Measurements from ENCODE around the gene RRAGC. TPM values are rescaled to one million over a fixed set of nuclear protein-coding genes. Genes with fewer than 3 reads are reported as not detected.
"Not testable (repeated sequence)": the region's sequence is repeated elsewhere in the genome, so short reads cannot be mapped to it uniquely, and the experiment has no call there.

RRAGC gene
- total and polyA plus RNA-seq, 5 donors from 2014 or later = 6.1 to 17.2 (median 8.8) TPM

DNA sequence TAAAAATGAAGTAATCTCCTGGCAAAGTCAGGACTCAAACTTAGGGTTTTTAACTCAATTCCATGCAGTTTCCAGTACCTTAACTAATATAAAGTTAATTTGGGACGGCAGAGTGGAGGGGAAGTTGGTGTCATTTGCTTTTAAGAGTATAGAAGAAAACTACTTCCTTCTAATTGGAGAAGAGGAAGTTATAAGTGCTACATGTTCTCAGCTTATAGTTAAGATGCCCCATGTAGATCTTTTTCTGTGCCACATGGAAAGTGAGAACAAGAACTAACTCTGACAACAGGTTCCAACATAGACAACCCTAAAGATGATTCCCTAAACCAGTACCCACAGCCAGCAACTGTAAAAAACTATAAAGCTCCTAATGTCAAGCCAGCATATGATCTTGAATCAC lies 11.5 kb downstream of the RRAGC start:
- H3K4me3 ChIP-seq (ENCODE audit: low read depth, low read length) = no peak overlapping the region
- no peaks in the 10 kb centered on the region for H3K4me1 ChIP-seq (ENCODE audit: control insufficient read depth, insufficient read depth, low read length, poor library complexity, severe bottlenecking)
- peak overlapping the region in 1 of 3 donors; percentile 21 for H3K27ac Mint-ChIP-seq
- no peaks in the 10 kb centered on the region for H3K27me3 Mint-ChIP-seq
- H3K9me3 Mint-ChIP-seq = no peaks in the 10 kb centered on the region
- peaks cover 21 to 28% (median 26%) of the 10 kb centered on the region in 4 donors for H3K4me1 Mint-ChIP-seq
- H3K4me3 Mint-ChIP-seq = no peak overlapping the region
- no peak overlapping the region for H3K27ac ChIP-seq (ENCODE audit: insufficient read depth, low read length, poor library complexity, severe bottlenecking)
- peaks cover 36% of the 10 kb centered on the region for H3K36me3 Mint-ChIP-seq
- DNase-seq (no peak), ATAC-seq (ENCODE audit: low read depth in 2 of 2) (no peak)
- peaks cover 62% of the 10 kb centered on the region for H3K36me3 ChIP-seq (ENCODE audit: control insufficient read depth, insufficient read depth, low read length)
- no peaks in the 10 kb centered on the region for H3K9me3 ChIP-seq (ENCODE audit: control insufficient read depth in 2 of 2, low read length in 2 of 2)
- no peaks in the 10 kb centered on the region for H3K27me3 ChIP-seq (ENCODE audit: control insufficient read depth, insufficient read depth, low read length)

DNA sequence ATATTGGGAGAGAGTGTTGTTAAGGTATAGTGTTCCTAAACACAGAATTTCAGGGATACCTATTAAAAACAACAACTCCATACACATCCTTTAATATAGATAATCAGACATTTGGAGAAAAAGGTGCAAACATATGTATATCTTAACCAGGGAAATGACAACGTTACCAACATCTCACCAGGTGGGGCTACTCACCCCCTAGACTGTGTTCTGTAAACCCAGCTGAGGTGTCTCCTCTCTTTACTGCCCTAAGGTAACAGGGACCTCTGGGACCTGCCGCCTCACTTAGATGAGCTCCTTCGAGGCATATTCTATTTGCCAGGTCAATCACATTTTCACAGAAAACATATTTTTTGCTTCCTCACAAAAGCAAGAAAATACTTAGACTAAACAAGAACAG lies 13.4 kb downstream of the RRAGC start:
- Histone ChIP-seq H3K27ac (ENCODE audit: insufficient read depth, low read length, poor library complexity, severe bottlenecking) (no peak overlapping the region), H3K4me1 (ENCODE audit: control insufficient read depth, insufficient read depth, low read length, poor library complexity, severe bottlenecking) (no peaks in the 10 kb centered on the region), H3K27me3 (ENCODE audit: control insufficient read depth, insufficient read depth, low read length) (no peaks in the 10 kb centered on the region), H3K9me3 (ENCODE audit: control insufficient read depth in 2 of 2, low read length in 2 of 2) (no peaks in the 10 kb centered on the region), H3K36me3 (ENCODE audit: control insufficient read depth, insufficient read depth, low read length) (peaks cover 61% of the 10 kb centered on the region), H3K4me3 (ENCODE audit: low read depth, low read length) (no peak overlapping the region)
- peaks cover 12 to 23% (median 18%) of the 10 kb centered on the region in 4 donors for H3K4me1 Mint-ChIP-seq
- H3K36me3 Mint-ChIP-seq = peaks cover 45% of the 10 kb centered on the region
- H3K27ac Mint-ChIP-seq = peak overlapping the region in 1 of 3 donors; percentile 55
- H3K9me3 Mint-ChIP-seq = no peaks in the 10 kb centered on the region
- no peaks in the 10 kb centered on the region for H3K27me3 Mint-ChIP-seq
- H3K4me3 Mint-ChIP-seq = no peak overlapping the region
- no peak for ATAC-seq (ENCODE audit: low read depth in 2 of 2)
- no peak for DNase-seq

DNA sequence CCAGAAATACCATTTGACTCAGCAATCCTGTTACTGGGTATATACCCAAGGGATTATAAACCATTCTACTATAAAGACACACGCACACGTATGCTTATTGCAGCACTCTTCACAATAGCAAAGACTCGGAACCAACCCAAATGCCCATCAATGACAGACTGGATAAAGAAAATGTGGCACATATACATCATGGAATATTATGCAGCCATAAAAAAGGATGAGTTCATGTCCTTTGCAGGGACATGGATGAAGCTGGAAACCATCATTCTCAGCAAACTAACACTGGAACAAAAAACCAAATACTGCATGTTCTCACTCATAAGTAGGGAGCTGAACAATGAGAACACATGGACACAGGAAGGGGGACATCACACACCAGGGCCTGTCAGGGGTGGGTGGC lies 14.5 kb downstream of the RRAGC start:
- not testable (repeated sequence) for H3K4me3 ChIP-seq (ENCODE audit: low read depth, low read length); H3K27me3 ChIP-seq (ENCODE audit: control insufficient read depth, insufficient read depth, low read length); ATAC-seq (ENCODE audit: low read depth in 2 of 2); H3K9me3 Mint-ChIP-seq; H3K4me3 Mint-ChIP-seq; DNase-seq; H3K27ac Mint-ChIP-seq; H3K27me3 Mint-ChIP-seq; H3K27ac ChIP-seq (ENCODE audit: insufficient read depth, low read length, poor library complexity, severe bottlenecking); H3K9me3 ChIP-seq (ENCODE audit: control insufficient read depth in 2 of 2, low read length in 2 of 2); H3K4me1 ChIP-seq (ENCODE audit: control insufficient read depth, insufficient read depth, low read length, poor library complexity, severe bottlenecking)
- H3K36me3 ChIP-seq (ENCODE audit: control insufficient read depth, insufficient read depth, low read length) = peaks cover 62% of the 10 kb centered on the region
- peaks cover 10 to 26% (median 23%) of the 10 kb centered on the region in 4 donors for H3K4me1 Mint-ChIP-seq
- H3K36me3 Mint-ChIP-seq = peaks cover 44% of the 10 kb centered on the region

DNA sequence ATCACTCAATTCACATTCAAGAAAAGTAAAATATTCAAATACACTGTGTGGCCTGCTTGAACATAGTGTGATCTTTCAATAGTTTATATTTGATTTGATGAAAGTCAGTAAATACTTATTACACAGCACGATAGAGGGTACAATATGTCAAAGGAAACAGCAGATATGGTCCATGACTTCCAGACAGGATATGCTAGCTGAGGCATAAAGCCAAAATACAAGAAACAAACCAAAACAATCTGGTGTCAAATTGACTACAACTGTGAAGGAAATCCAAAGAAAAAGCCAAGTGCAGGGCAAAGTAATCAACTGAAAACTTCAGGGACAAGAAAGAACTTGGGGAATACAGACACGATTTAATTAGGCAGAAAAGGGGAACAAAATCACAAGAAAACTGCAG lies 19.3 kb downstream of the RRAGC start:
- Mint-ChIP-seq H3K36me3 (peaks cover 43% of the 10 kb centered on the region), H3K27me3 (no peaks in the 10 kb centered on the region), H3K4me1 (peaks cover 0 to 20% (median 18%) of the 10 kb centered on the region in 4 donors), H3K4me3 (no peak overlapping the region), H3K27ac (peak overlapping the region in 2 of 3 donors; percentile 2 to 65), H3K9me3 (no peaks in the 10 kb centered on the region)
- Histone ChIP-seq H3K4me1 (ENCODE audit: control insufficient read depth, insufficient read depth, low read length, poor library complexity, severe bottlenecking) (no peaks in the 10 kb centered on the region), H3K36me3 (ENCODE audit: control insufficient read depth, insufficient read depth, low read length) (peaks cover 62% of the 10 kb centered on the region), H3K9me3 (ENCODE audit: control insufficient read depth in 2 of 2, low read length in 2 of 2) (no peaks in the 10 kb centered on the region), H3K27me3 (ENCODE audit: control insufficient read depth, insufficient read depth, low read length) (no peaks in the 10 kb centered on the region), H3K27ac (ENCODE audit: insufficient read depth, low read length, poor library complexity, severe bottlenecking) (no peak overlapping the region), H3K4me3 (ENCODE audit: low read depth, low read length) (no peak overlapping the region)
- DNase-seq = no peak
- ATAC-seq (ENCODE audit: low read depth in 2 of 2) = no peak

DNA sequence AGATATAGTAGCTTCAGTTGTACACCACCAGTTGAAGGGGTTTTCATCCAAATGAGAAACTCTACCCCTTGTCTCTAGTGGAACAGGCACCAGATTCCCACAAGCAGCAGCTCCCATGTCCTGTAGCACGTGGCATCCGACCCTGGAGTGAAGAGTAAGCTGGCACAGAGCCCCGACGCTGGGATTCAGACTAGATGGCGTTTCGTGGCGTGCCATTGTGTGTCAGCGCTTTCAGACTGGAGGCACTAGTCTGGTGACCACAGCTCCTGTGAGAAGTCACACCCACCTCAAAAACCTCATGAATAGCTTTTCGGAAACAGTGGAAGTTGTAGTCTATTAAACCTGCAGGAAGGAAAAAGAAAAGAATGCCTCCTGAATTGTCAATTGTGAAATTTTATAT lies 20.2 kb downstream of the RRAGC start:
- H3K4me3 Mint-ChIP-seq = no peak overlapping the region
- Histone ChIP-seq H3K4me1 (ENCODE audit: control insufficient read depth, insufficient read depth, low read length, poor library complexity, severe bottlenecking) (no peaks in the 10 kb centered on the region), H3K4me3 (ENCODE audit: low read depth, low read length) (no peak overlapping the region), H3K36me3 (ENCODE audit: control insufficient read depth, insufficient read depth, low read length) (peaks cover 54% of the 10 kb centered on the region), H3K9me3 (ENCODE audit: control insufficient read depth in 2 of 2, low read length in 2 of 2) (no peaks in the 10 kb centered on the region), H3K27me3 (ENCODE audit: control insufficient read depth, insufficient read depth, low read length) (no peaks in the 10 kb centered on the region), H3K27ac (ENCODE audit: insufficient read depth, low read length, poor library complexity, severe bottlenecking) (no peak overlapping the region)
- no peaks in the 10 kb centered on the region for H3K9me3 Mint-ChIP-seq
- no peak for DNase-seq
- no peak overlapping the region for H3K27ac Mint-ChIP-seq
- H3K4me1 Mint-ChIP-seq = peaks cover 0 to 23% (median 17%) of the 10 kb centered on the region in 4 donors
- no peak for ATAC-seq (ENCODE audit: low read depth in 2 of 2)
- peaks cover 34% of the 10 kb centered on the region for H3K36me3 Mint-ChIP-seq
- no peaks in the 10 kb centered on the region for H3K27me3 Mint-ChIP-seq

DNA sequence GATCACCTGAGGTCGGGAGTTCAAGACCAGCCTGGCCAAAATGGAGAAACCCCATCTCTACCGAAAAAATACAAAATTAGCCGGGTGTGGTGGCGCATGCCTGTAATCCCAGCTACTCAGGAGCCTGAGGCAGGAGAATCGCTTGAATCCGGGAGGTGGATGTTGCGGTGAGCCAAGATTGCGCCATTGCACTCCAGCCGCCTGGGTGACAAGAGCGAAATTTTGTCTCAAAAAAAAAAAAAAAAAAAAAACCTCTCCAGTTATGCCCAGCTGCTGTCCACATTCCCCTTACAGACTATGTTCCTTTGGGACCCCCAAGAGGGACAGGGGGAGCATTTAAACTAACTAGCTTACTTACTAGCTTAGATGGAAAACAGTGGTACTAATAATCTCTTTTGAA lies 23.3 kb downstream of the RRAGC start:
- not testable (repeated sequence) for H3K4me1 ChIP-seq (ENCODE audit: control insufficient read depth, insufficient read depth, low read length, poor library complexity, severe bottlenecking); H3K27me3 ChIP-seq (ENCODE audit: control insufficient read depth, insufficient read depth, low read length); ATAC-seq (ENCODE audit: low read depth in 2 of 2); H3K27me3 Mint-ChIP-seq; H3K27ac Mint-ChIP-seq; H3K27ac ChIP-seq (ENCODE audit: insufficient read depth, low read length, poor library complexity, severe bottlenecking); DNase-seq; H3K4me3 ChIP-seq (ENCODE audit: low read depth, low read length); H3K4me3 Mint-ChIP-seq; H3K9me3 ChIP-seq (ENCODE audit: control insufficient read depth in 2 of 2, low read length in 2 of 2); H3K9me3 Mint-ChIP-seq
- peaks cover 0 to 11% (median 6%) of the 10 kb centered on the region in 4 donors for H3K4me1 Mint-ChIP-seq
- H3K36me3 Mint-ChIP-seq = peaks cover 17% of the 10 kb centered on the region
- H3K36me3 ChIP-seq (ENCODE audit: control insufficient read depth, insufficient read depth, low read length) = peaks cover 32% of the 10 kb centered on the region

DNA sequence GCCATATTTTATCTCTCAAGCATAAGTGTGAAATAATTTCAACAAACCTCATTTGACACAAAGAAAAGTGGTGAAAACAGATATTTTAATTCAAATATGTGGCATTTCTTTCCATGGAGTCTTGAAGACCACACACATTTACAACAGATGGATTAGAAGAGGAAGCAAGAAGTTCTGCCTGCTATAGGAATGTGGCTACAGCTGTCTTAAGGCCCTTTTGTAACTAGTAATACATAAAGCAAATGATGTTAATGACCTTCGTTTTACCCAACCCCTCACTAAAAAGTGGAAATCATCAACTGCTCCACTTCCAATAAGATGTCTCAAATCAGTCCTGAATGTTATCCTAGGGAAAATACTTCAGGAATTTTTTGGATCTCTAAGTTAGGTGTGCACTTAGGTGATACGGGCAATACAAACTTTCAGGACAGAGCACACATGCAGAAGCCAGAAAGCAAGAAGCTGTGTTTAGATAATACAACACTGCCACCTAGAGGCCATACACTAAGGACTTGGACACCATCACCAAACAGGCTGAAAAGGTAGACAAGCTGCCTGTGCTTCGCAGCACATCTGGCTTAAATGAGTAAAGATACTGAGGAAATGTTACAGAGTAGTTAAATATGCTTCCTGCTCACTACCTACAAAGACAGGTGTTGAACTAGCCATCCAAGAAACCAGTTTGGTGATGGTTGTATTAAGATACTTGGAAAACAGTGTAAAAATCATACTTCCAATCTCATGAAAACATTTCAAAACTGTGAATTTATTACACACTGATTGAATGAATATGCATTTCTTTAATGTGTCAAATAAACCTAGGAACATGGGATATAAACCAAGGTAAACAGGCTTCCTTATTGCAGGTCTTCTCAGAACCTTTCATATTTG lies 24.4 kb downstream of the RRAGC start:
- Histone ChIP-seq H3K36me3 (ENCODE audit: control insufficient read depth, insufficient read depth, low read length) (peaks cover 24% of the 10 kb centered on the region), H3K27me3 (ENCODE audit: control insufficient read depth, insufficient read depth, low read length) (peaks cover 2% of the 10 kb centered on the region), H3K27ac (ENCODE audit: insufficient read depth, low read length, poor library complexity, severe bottlenecking) (no peak overlapping the region), H3K4me3 (ENCODE audit: low read depth, low read length) (no peak overlapping the region), H3K4me1 (ENCODE audit: control insufficient read depth, insufficient read depth, low read length, poor library complexity, severe bottlenecking) (no peaks in the 10 kb centered on the region), H3K9me3 (ENCODE audit: control insufficient read depth in 2 of 2, low read length in 2 of 2) (no peaks in the 10 kb centered on the region)
- H3K36me3 Mint-ChIP-seq = peaks cover 12% of the 10 kb centered on the region
- H3K9me3 Mint-ChIP-seq = no peaks in the 10 kb centered on the region
- no peak overlapping the region for H3K27ac Mint-ChIP-seq
- no peak overlapping the region for H3K4me3 Mint-ChIP-seq
- H3K27me3 Mint-ChIP-seq = peaks cover 6% of the 10 kb centered on the region
- peaks cover 0 to 8% (median under 1%) of the 10 kb centered on the region in 4 donors for H3K4me1 Mint-ChIP-seq
- peak; percentile 27 to 86 (median 74) for DNase-seq
- peak; percentile 83 to 89 for ATAC-seq (ENCODE audit: low read depth in 2 of 2)

All from CD4-positive, CD25-positive, alpha-beta regulatory T cell (primary cell).